ENCODE data around the gene ACOT8.
A peak's percentile ranks its signal among the peaks of the same experiment; 100 is the strongest.

The ACOT8 gene

GRCh38 chr20:45827030-45827652 is 30.1 kb downstream of the ACOT8 start, which contains the start of gene TNNC2:
TNNC2 (minus strand) TSS chr20:45827312; CDS start chr20:45827248, 64 bp downstream.
- H2BK15ac ChIP-seq (replicated peaks; ENCODE audit: low read depth), result no peak within 1 kb of the TSS
- H2BK120ac ChIP-seq (ENCODE audit: low read depth, low read length), result no peak within 1 kb of the TSS
- no peaks in the 10 kb centered on the region for H3K79me2 ChIP-seq (ENCODE audit: control insufficient read depth, insufficient read depth, low read length)
- no peak within 1 kb of the TSS for H3K27ac ChIP-seq (ENCODE audit: low read depth, low read length)
- no peak within 1 kb of the TSS for H4K5ac ChIP-seq (ENCODE audit: low read length)
- H3K27me3 ChIP-seq (ENCODE audit: insufficient read depth, low read length, poor library complexity), result no peaks in the 10 kb centered on the region
- no peak within 1 kb of the TSS for H3K4ac ChIP-seq (ENCODE audit: low read depth, low read length)
- H3K4me1 ChIP-seq (ENCODE audit: control insufficient read depth, low read depth, low read length), result no peaks in the 10 kb centered on the region
- H2AK5ac ChIP-seq (ENCODE audit: low read length), result no peak within 1 kb of the TSS
- no peak within 1 kb of the TSS for H2BK5ac ChIP-seq (ENCODE audit: low read length)
- H3K18ac ChIP-seq (ENCODE audit: low read length), result no peak within 1 kb of the TSS
- no peak within 1 kb of the TSS for H4K8ac ChIP-seq (ENCODE audit: low read depth, low read length)
- no CpG with 5 or more reads among the region's 8 CpGs for WGBS (ENCODE audit: extremely low coverage, insufficient coverage, low lambda C conversion rate)
- no peak within 1 kb of the TSS for H3K9ac ChIP-seq (ENCODE audit: low read length)
- H3K4me2 ChIP-seq (ENCODE audit: low read length), result no peak within 1 kb of the TSS
- H3K23ac ChIP-seq (ENCODE audit: low read length), result no peak within 1 kb of the TSS
- H3K79me1 ChIP-seq (ENCODE audit: low read length), result no peaks in the 10 kb centered on the region
- no peak within 1 kb of the TSS for H3K56ac ChIP-seq (ENCODE audit: low read length)
- no peak for DNase-seq
- no peaks in the 10 kb centered on the region for H3K36me3 ChIP-seq (ENCODE audit: control insufficient read depth, insufficient read depth, low read length)
- H3K4me3 ChIP-seq (ENCODE audit: low read length), result no peak within 1 kb of the TSS

GRCh38 chr20:45826381-45827019 is 30.7 kb downstream of the ACOT8 start:
- WGBS (ENCODE audit: extremely low coverage, insufficient coverage, low lambda C conversion rate), result no CpG with 5 or more reads among the region's 6 CpGs
- DNase-seq, result peak; percentile 42
- no peak overlapping the region for H3K4me2 ChIP-seq (ENCODE audit: low read length)

GRCh38 chr20:45823949-45824835 is 33.0 kb downstream of the ACOT8 start:
- Histone ChIP-seq H2AK5ac (ENCODE audit: low read length) (no peak overlapping the region), H3K4me2 (ENCODE audit: low read length) (peak overlapping the region; percentile 23), H3K79me1 (ENCODE audit: low read length) (no peaks in the 10 kb centered on the region), H2BK15ac (replicated peaks; ENCODE audit: low read depth) (no peak overlapping the region), H3K4me1 (ENCODE audit: control insufficient read depth, low read depth, low read length) (no peaks in the 10 kb centered on the region), H3K9ac (ENCODE audit: low read length) (no peak overlapping the region), H2BK120ac (ENCODE audit: low read depth, low read length) (no peak overlapping the region), H3K27ac (ENCODE audit: low read depth, low read length) (no peak overlapping the region), H4K5ac (ENCODE audit: low read length) (no peak overlapping the region), H4K8ac (ENCODE audit: low read depth, low read length) (no peak overlapping the region), H3K23ac (ENCODE audit: low read length) (no peak overlapping the region), H3K4me3 (ENCODE audit: low read length) (no peak overlapping the region), H3K36me3 (ENCODE audit: control insufficient read depth, insufficient read depth, low read length) (no peaks in the 10 kb centered on the region), H3K56ac (ENCODE audit: low read length) (peak overlapping the region; percentile 12), H3K27me3 (ENCODE audit: insufficient read depth, low read length, poor library complexity) (no peaks in the 10 kb centered on the region), H2BK5ac (ENCODE audit: low read length) (no peak overlapping the region), H3K4ac (ENCODE audit: low read depth, low read length) (no peak overlapping the region), H3K79me2 (ENCODE audit: control insufficient read depth, insufficient read depth, low read length) (no peaks in the 10 kb centered on the region), H3K18ac (ENCODE audit: low read length) (no peak overlapping the region)
- DNase-seq, result peak; percentile 85
- WGBS (ENCODE audit: extremely low coverage, insufficient coverage, low lambda C conversion rate), result no CpG with 5 or more reads among the region's 57 CpGs

More at GRCh38 chr20:45826381-45827019, 30.7 kb downstream of the ACOT8 start:
- Histone ChIP-seq H3K56ac (ENCODE audit: low read length) (no peak overlapping the region), H3K23ac (ENCODE audit: low read length) (no peak overlapping the region), H2BK120ac (ENCODE audit: low read depth, low read length) (no peak overlapping the region), H3K4ac (ENCODE audit: low read depth, low read length) (no peak overlapping the region), H3K79me2 (ENCODE audit: control insufficient read depth, insufficient read depth, low read length) (no peaks in the 10 kb centered on the region), H3K4me3 (ENCODE audit: low read length) (no peak overlapping the region), H3K9ac (ENCODE audit: low read length) (no peak overlapping the region), H2BK5ac (ENCODE audit: low read length) (no peak overlapping the region), H2AK5ac (ENCODE audit: low read length) (no peak overlapping the region), H3K36me3 (ENCODE audit: control insufficient read depth, insufficient read depth, low read length) (no peaks in the 10 kb centered on the region), H3K27me3 (ENCODE audit: insufficient read depth, low read length, poor library complexity) (no peaks in the 10 kb centered on the region), H4K8ac (ENCODE audit: low read depth, low read length) (no peak overlapping the region), H3K18ac (ENCODE audit: low read length) (no peak overlapping the region), H3K27ac (ENCODE audit: low read depth, low read length) (no peak overlapping the region), H3K4me1 (ENCODE audit: control insufficient read depth, low read depth, low read length) (no peaks in the 10 kb centered on the region), H4K5ac (ENCODE audit: low read length) (no peak overlapping the region), H2BK15ac (replicated peaks; ENCODE audit: low read depth) (no peak overlapping the region), H3K79me1 (ENCODE audit: low read length) (no peaks in the 10 kb centered on the region)

GRCh38 chr20:45822857-45823256 is 34.3 kb downstream of the ACOT8 start:
- Histone ChIP-seq H3K4me3 (ENCODE audit: low read length) (no peak overlapping the region), H3K9ac (ENCODE audit: low read length) (no peak overlapping the region), H3K4me2 (ENCODE audit: low read length) (no peak overlapping the region), H3K4ac (ENCODE audit: low read depth, low read length) (no peak overlapping the region), H3K4me1 (ENCODE audit: control insufficient read depth, low read depth, low read length) (peaks cover 2% of the 10 kb centered on the region), H3K18ac (ENCODE audit: low read length) (no peak overlapping the region), H3K79me2 (ENCODE audit: control insufficient read depth, insufficient read depth, low read length) (no peaks in the 10 kb centered on the region), H2BK5ac (ENCODE audit: low read length) (no peak overlapping the region), H4K5ac (ENCODE audit: low read length) (no peak overlapping the region), H3K36me3 (ENCODE audit: control insufficient read depth, insufficient read depth, low read length) (no peaks in the 10 kb centered on the region), H3K79me1 (ENCODE audit: low read length) (no peaks in the 10 kb centered on the region), H2BK120ac (ENCODE audit: low read depth, low read length) (no peak overlapping the region), H3K27me3 (ENCODE audit: insufficient read depth, low read length, poor library complexity) (no peaks in the 10 kb centered on the region), H2BK15ac (replicated peaks; ENCODE audit: low read depth) (no peak overlapping the region), H4K8ac (ENCODE audit: low read depth, low read length) (no peak overlapping the region), H3K27ac (ENCODE audit: low read depth, low read length) (no peak overlapping the region), H3K56ac (ENCODE audit: low read length) (no peak overlapping the region), H2AK5ac (ENCODE audit: low read length) (no peak overlapping the region), H3K23ac (ENCODE audit: low read length) (no peak overlapping the region)
- WGBS (ENCODE audit: extremely low coverage, insufficient coverage, low lambda C conversion rate), result no CpG with 5 or more reads among the region's 24 CpGs
- no peak for DNase-seq

- no peak overlapping the region for H3K27ac ChIP-seq (ENCODE audit: low read depth, low read length)
These were observed 35.2 kb downstream of the ACOT8 start for GRCh38 chr20:45821947-45822346.

More at GRCh38 chr20:45821947-45822346, 35.2 kb downstream of the ACOT8 start:
- Histone ChIP-seq H4K8ac (ENCODE audit: low read depth, low read length) (no peak overlapping the region), H4K5ac (ENCODE audit: low read length) (no peak overlapping the region), H2BK5ac (ENCODE audit: low read length) (no peak overlapping the region), H3K9ac (ENCODE audit: low read length) (no peak overlapping the region), H3K36me3 (ENCODE audit: control insufficient read depth, insufficient read depth, low read length) (no peaks in the 10 kb centered on the region), H3K4me3 (ENCODE audit: low read length) (no peak overlapping the region), H3K79me1 (ENCODE audit: low read length) (no peaks in the 10 kb centered on the region), H3K4me2 (ENCODE audit: low read length) (no peak overlapping the region), H3K23ac (ENCODE audit: low read length) (no peak overlapping the region), H3K4ac (ENCODE audit: low read depth, low read length) (no peak overlapping the region), H3K4me1 (ENCODE audit: control insufficient read depth, low read depth, low read length) (peaks cover 2% of the 10 kb centered on the region), H2AK5ac (ENCODE audit: low read length) (no peak overlapping the region), H2BK120ac (ENCODE audit: low read depth, low read length) (no peak overlapping the region), H2BK15ac (replicated peaks; ENCODE audit: low read depth) (no peak overlapping the region), H3K27me3 (ENCODE audit: insufficient read depth, low read length, poor library complexity) (no peaks in the 10 kb centered on the region), H3K18ac (ENCODE audit: low read length) (no peak overlapping the region), H3K79me2 (ENCODE audit: control insufficient read depth, insufficient read depth, low read length) (no peaks in the 10 kb centered on the region), H3K56ac (ENCODE audit: low read length) (no peak overlapping the region)
- DNase-seq, result no peak
- no CpG with 5 or more reads among the region's 2 CpGs for WGBS (ENCODE audit: extremely low coverage, insufficient coverage, low lambda C conversion rate)

All from mesendoderm (in vitro differentiated cells).